Uterus (tissue), 2 donors: ENCODE results near the gene GYG1.

Experiments
- POLR2A ChIP-seq, 2 donors: fragments of 450-650 bp; IDR thresholded peaks; one replicate each; pipeline ENCODE4 v1.6.1; 2016; ENCODE audit warnings: antibody characterized with exemption in 2 of 2, mild to moderate bottlenecking in 1 of 2, moderate library complexity in 1 of 2
- TF ChIP-seq, protein P1 (sequence below), 4 experiments: fragments of 200-600 bp in 2 of 4; fragments of 450-650 bp in 2 of 4; sonication (generic) in 2 of 4; IDR thresholded peaks; one replicate each; pipeline ENCODE4 v1.5.1; 2016 to 2019; ENCODE audit warnings: antibody characterized with exemption in 4 of 4, mild to moderate bottlenecking in 2 of 4, moderate library complexity in 1 of 4

DNA sequence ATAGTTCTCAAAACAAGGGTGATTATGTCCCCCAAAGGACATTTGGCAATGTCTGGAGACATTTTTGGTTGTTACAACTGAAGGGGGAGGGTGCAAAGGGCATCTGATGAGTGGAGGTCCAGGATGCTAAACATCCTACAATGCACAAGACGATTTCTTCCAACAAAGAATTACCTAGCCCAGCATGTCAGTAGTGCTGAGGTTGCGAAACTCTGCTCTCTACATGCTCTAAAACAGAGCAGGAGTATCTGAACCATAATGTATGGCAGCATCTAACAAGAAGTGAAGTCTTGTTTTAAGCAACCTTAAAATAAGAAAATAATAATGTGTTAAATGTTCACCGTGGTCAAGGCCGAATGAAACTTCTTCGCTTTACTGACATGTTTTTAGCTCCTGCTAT, 7.0 kb downstream of the GYG1 start:
- TF ChIP-seq, protein P1, sequence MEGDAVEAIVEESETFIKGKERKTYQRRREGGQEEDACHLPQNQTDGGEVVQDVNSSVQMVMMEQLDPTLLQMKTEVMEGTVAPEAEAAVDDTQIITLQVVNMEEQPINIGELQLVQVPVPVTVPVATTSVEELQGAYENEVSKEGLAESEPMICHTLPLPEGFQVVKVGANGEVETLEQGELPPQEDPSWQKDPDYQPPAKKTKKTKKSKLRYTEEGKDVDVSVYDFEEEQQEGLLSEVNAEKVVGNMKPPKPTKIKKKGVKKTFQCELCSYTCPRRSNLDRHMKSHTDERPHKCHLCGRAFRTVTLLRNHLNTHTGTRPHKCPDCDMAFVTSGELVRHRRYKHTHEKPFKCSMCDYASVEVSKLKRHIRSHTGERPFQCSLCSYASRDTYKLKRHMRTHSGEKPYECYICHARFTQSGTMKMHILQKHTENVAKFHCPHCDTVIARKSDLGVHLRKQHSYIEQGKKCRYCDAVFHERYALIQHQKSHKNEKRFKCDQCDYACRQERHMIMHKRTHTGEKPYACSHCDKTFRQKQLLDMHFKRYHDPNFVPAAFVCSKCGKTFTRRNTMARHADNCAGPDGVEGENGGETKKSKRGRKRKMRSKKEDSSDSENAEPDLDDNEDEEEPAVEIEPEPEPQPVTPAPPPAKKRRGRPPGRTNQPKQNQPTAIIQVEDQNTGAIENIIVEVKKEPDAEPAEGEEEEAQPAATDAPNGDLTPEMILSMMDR (IDR thresholded peaks at IDR 0.05) = no peak
- TF ChIP-seq POLR2A (IDR thresholded peaks at IDR 0.05) = no peak
